HEK293T (cell line): ENCODE results near the gene SLC31A2.

ENCODE experiments used
- L3MBTL2 ChIP-seq: fragments of 450-650 bp; conservative IDR thresholded peaks from 2 replicates; pipeline ENCODE4 v1.6.1; 2016; ENCODE audit warnings: mild to moderate bottlenecking
- NFRKB ChIP-seq: fragments of 450-650 bp; IDR thresholded peaks from 2 replicates; pipeline ENCODE4 v1.6.1; 2016; ENCODE audit warnings: mild to moderate bottlenecking, moderate library complexity
- TARDBP ChIP-seq: fragments of 450-650 bp; IDR thresholded peaks from 2 replicates; pipeline ENCODE4 v1.6.1; 2016

- no peak for TF ChIP-seq L3MBTL2
- no peak for TF ChIP-seq NFRKB
- TF ChIP-seq TARDBP = no peak
Measured at GRCh38 chr9:113156880-113157279, 6.1 kb downstream of the SLC31A2 start.
